Endothelial cell of umbilical vein (primary cell): ENCODE results near the gene LIPJ. TPM values are rescaled to one million over a fixed set of nuclear protein-coding genes. Genes with fewer than 3 reads are reported as not detected.

Experiments
- BruUV-seq: library from RNA; stranded (reverse); fragments of 400-500 nt; replicated peaks from 2 replicates; lab custom pipeline; 2021; lab: Mats Ljungman, UMichigan
- CTCF ChIA-PET: fragments of 300-600, 350-600 bp; sonication (Branson Sonifier 250); formaldehyde crosslinking; loops from one replicate; lab custom pipeline; 2021; ENCODE audit warnings: antibody characterized with exemption, inconsistent platforms; lab: Charles Lee
- POLR2A ChIA-PET: fragments of 300-600, 350-600 bp; sonication (Branson Sonifier 250); formaldehyde crosslinking; loops from one replicate; lab custom pipeline; 2021; ENCODE audit warnings: antibody characterized with exemption, inconsistent platforms; lab: Charles Lee
- DNase-seq: peaks from one replicate; pipeline ENCODE4 v3.0.0-alpha.2; 2011; ENCODE audit warnings: low read depth, low spot score
- FAIRE-seq: peaks from 2 replicates; lab custom pipeline; 2011; peaks lifted over from hg19 to GRCh38; lab: Jason Lieb, UNC
- H2AFZ ChIP-seq: 2 replicates; pipeline ENCODE4 v1.6.0; 2012; ENCODE audit warnings: low read depth, low read length, control low read depth, inconsistent platforms
- H3K27ac ChIP-seq: 2 replicates; pipeline ENCODE4 v1.5.1; 2011; ENCODE audit warnings: low read depth, mild to moderate bottlenecking, control low read depth, low read length, moderate library complexity; ENCODE audit not compliant: insufficient read depth
- H3K27me3 ChIP-seq, 2 experiments: 2 replicates each; pipeline versions ENCODE4 v1.6.0 to v1.6.1; 2011; ENCODE audit warnings: low read length in 2 of 2, mixed read lengths in 1 of 2; ENCODE audit not compliant: control insufficient read depth in 2 of 2, insufficient read depth in 2 of 2
- H3K36me3 ChIP-seq, 2 experiments: 2 replicates in 1 of 2; 3 replicates in 1 of 2; pipeline ENCODE4 v1.5.1; 2011; ENCODE audit warnings: low read length in 2 of 2, mild to moderate bottlenecking in 1 of 2, moderate library complexity in 1 of 2; ENCODE audit not compliant: control insufficient read depth in 2 of 2, insufficient read depth in 2 of 2; ENCODE audit errors: extremely low read depth in 1 of 2
- H3K4me1 ChIP-seq: 3 replicates; pipeline ENCODE4 v1.5.1; 2011; ENCODE audit warnings: mild to moderate bottlenecking, low read length; ENCODE audit not compliant: control insufficient read depth, insufficient read depth; ENCODE audit errors: extremely low read depth
- H3K4me2 ChIP-seq: 2 replicates; pipeline ENCODE4 v1.6.1; 2011; ENCODE audit warnings: low read length, control low read depth, mixed read lengths; ENCODE audit not compliant: insufficient read depth
- H3K4me3 ChIP-seq, 3 experiments: fragments of 200-600 bp in 1 of 3; sonication (generic), shearing (Covaris generic) in 1 of 3; replicated peaks in 1 of 3; 2 replicates each; pipeline ENCODE4 v1.5.1; 2011 to 2016; ENCODE audit warnings: control low read depth in 3 of 3, low read length in 3 of 3, mild to moderate bottlenecking in 2 of 3, inconsistent platforms in 1 of 3, low read depth in 1 of 3, moderate library complexity in 1 of 3; ENCODE audit not compliant: insufficient read depth in 1 of 3
- H3K79me2 ChIP-seq: 2 replicates; pipeline ENCODE4 v1.6.0; 2012; ENCODE audit warnings: low read length, inconsistent platforms; ENCODE audit not compliant: control insufficient read depth, insufficient read depth
- H3K9ac ChIP-seq: replicated peaks from 2 replicates; pipeline ENCODE3; 2011; ENCODE audit warnings: low read length, control low read depth; ENCODE audit not compliant: insufficient read depth; ENCODE audit errors: extremely low read depth
- H3K9me1 ChIP-seq: replicated peaks from 3 replicates; pipeline ENCODE4 v1.6.0; 2011; ENCODE audit warnings: mild to moderate bottlenecking, low read length; ENCODE audit not compliant: control insufficient read depth, insufficient read depth; ENCODE audit errors: extremely low read depth
- H3K9me3 ChIP-seq: replicated peaks from 2 replicates; pipeline ENCODE4 v1.5.1; 2012; ENCODE audit warnings: low read length, inconsistent platforms; ENCODE audit not compliant: control insufficient read depth, insufficient read depth
- H4K20me1 ChIP-seq: replicated peaks from 2 replicates; pipeline ENCODE3; 2011; ENCODE audit warnings: mild to moderate bottlenecking, low read length; ENCODE audit not compliant: control insufficient read depth, insufficient read depth; ENCODE audit errors: extremely low read depth
- CTCF ChIP-seq, 2 donors: IDR thresholded peaks; 1 replicate in 1 of 2; 2 replicates in 1 of 2; pipeline ENCODE4 v1.5.1; 2011; ENCODE audit warnings: low read length in 2 of 2, mild to moderate bottlenecking in 2 of 2, moderate library complexity in 2 of 2, control low read depth in 1 of 2, inconsistent platforms in 1 of 2, low read depth in 1 of 2; ENCODE audit not compliant: insufficient read depth in 1 of 2; ENCODE audit errors: extremely low read depth in 1 of 2
- EZH2 ChIP-seq: IDR thresholded peaks from 2 replicates; pipeline ENCODE4 v1.6.1; 2012; ENCODE audit warnings: borderline replicate concordance, low read depth, mild to moderate bottlenecking, moderate library complexity, low read length, inconsistent platforms; ENCODE audit not compliant: severe bottlenecking
- FOS ChIP-seq: IDR thresholded peaks from 2 replicates; pipeline ENCODE4 v1.6.1; 2011; ENCODE audit warnings: mild to moderate bottlenecking, low read length, moderate library complexity, borderline replicate concordance; ENCODE audit not compliant: insufficient read depth
- GATA2 ChIP-seq: IDR thresholded peaks from 2 replicates; pipeline ENCODE4 v1.7.0; 2011; ENCODE audit warnings: low read depth, mild to moderate bottlenecking, moderate library complexity, mixed read lengths, low read length; ENCODE audit not compliant: insufficient read length, insufficient read depth
- JUN ChIP-seq: IDR thresholded peaks from 2 replicates; pipeline ENCODE4 v1.6.1; 2011; ENCODE audit warnings: borderline replicate concordance, low read depth; ENCODE audit not compliant: insufficient read length, insufficient read depth
- MAX ChIP-seq: IDR thresholded peaks from 2 replicates; pipeline ENCODE4 v1.6.1; 2011; ENCODE audit not compliant: insufficient read depth, insufficient read length
- MYC ChIP-seq: IDR thresholded peaks from one replicate; pipeline ENCODE4 v1.6.1; 2011; ENCODE audit warnings: mild to moderate bottlenecking, low read depth, low read length
- POLR2A ChIP-seq: IDR thresholded peaks from 2 replicates; pipeline ENCODE4 v1.6.1; 2012; ENCODE audit warnings: low read depth, mild to moderate bottlenecking, control low read depth, low read length
- POLR2AphosphoS5 ChIP-seq: IDR thresholded peaks from 2 replicates; pipeline ENCODE4 v1.6.1; 2012; ENCODE audit warnings: low read depth, mild to moderate bottlenecking, control low read depth, low read length, moderate library complexity; ENCODE audit not compliant: insufficient read depth
- dilution Hi-C: fragments of 300-500 bp; cut with MboI; formaldehyde crosslinking; loops from one replicate; pipeline ENCODE4 v1.15.0; 2019; ENCODE audit warnings: low sequenced_read_pairs; ENCODE audit not compliant: extremely low pct_ligation_motif_present
- intact Hi-C: fragments of 100-400 bp; cut with micrococcal nuclease; formaldehyde crosslinking; loops from one replicate; pipeline ENCODE4 v1.10.0; 2022
- polyA plus RNA-seq, 4 experiments: library from polyadenylated mRNA; depleted of rRNA in 3 of 4; stranded (reverse) in 3 of 4; unstranded in 1 of 4; fragments of >200 nt; gene quantifications; 2 replicates each; pipeline versions ENCODE4 v1.2.1 to v1.2.3, GENCODE V29; 2011 to 2012; ENCODE audit warnings: missing spikeins in 1 of 4
- total RNA-seq: library from RNA; stranded (reverse); gene quantifications from 2 replicates; pipeline ENCODE4 v1.2.3, GENCODE V29; 2021

LIPJ gene
- total and polyA plus RNA-seq, 2 donors (not counting 3 experiments of a cell fraction or from before 2014, with no cell fraction given), result 0.09 TPM; not detected in 1

- POLR2A ChIA-PET, result no interaction called here
- H3K9me1 ChIP-seq, result no peaks in the 10 kb centered on the region
- no peak overlapping the region for H3K4me3 ChIP-seq
- no peaks in the 10 kb centered on the region for H3K36me3 ChIP-seq
- dilution Hi-C loops (no loop called here), intact Hi-C loops (loop anchor here (5.0 kb wide), 1 partner anchor 1268 kb away; no protein-coding TSS in a partner anchor)
- H3K79me2 ChIP-seq, result no peaks in the 10 kb centered on the region
- H2AFZ ChIP-seq, result no peak overlapping the region
- no peak for DNase-seq
- H3K9me3 ChIP-seq, result no peaks in the 10 kb centered on the region
- no peak overlapping the region for H3K4me2 ChIP-seq
- no peak overlapping the region for H3K9ac ChIP-seq
- no TSS peak for BruUV-seq
- no peaks in the 10 kb centered on the region for H3K4me1 ChIP-seq
- no peaks in the 10 kb centered on the region for H3K27me3 ChIP-seq
- no peaks in the 10 kb centered on the region for H4K20me1 ChIP-seq
- H3K27ac ChIP-seq, result no peak overlapping the region
- CTCF ChIA-PET, result no interaction called here
- FAIRE-seq, result no peak
- TF ChIP-seq GATA2 (no peak), POLR2AphosphoS5 (no peak), MYC (no peak), FOS (no peak), MAX (no peak), POLR2A (no peak), CTCF (IDR thresholded peaks at IDR 0.05; ENCODE audit: extremely low read depth in 1 of 2, insufficient read depth in 1 of 2, low read depth in 1 of 2, low read length in 2 of 2) (no peak), EZH2 (no peak), JUN (no peak)
Measured at GRCh38 chr10:88623835-88624234, 37.3 kb downstream of the LIPJ start.
